ENCODE results near the gene FAM237B. TPM values are rescaled to one million over a fixed set of nuclear protein-coding genes. Genes with fewer than 3 reads are reported as not detected.
A peak's percentile ranks its signal among the peaks of the same experiment; 100 is the strongest.

Gene FAM237B
- total and polyA plus RNA-seq, 2 of the 13 experiments (the other 11 are each of a cell fraction or from before 2014, with no cell fraction given): not detected

DNA sequence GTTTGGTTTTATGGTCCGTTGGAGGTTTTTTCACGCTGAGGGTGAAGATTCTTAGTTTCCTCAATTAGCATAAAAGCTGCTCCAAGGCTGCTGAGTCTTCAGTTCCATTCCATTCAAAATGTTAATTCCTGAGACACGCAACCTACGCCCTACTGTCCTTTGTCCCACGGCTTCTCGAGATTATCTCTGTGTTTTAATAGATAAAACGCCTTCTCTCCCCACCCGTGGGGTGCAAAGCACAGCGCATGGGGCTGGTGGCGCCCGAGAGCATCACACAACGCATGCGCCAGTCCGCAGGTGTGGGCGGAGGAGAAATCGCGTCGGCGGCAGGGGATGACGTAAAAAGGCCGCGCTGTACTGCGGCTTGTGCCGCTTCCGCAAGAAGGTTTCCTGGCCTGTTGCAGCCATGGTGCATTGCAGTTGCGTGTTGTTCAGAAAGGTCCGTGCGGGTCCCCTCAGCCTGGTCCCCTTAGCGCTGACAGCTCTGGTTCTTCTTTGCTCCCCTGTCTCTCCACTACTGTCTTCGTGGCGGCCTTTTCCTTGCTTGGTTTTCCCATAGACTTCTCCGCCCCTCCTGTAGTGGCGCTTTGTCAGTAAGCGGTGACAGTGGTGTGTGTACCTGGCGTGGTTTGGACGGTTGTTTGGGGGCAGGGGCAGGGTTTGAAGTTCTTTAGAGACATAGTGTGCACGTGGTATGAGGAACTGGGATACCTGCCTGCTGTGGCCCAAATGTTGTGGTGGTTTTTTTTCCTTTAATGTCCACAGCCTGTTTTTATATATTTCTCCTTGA is 25.4 kb upstream of the FAM237B start, which contains the start of gene GTPBP10 (continued):
- TF ChIP-seq FOSL2 (CRISPR knock-in tag; IDR thresholded peaks at IDR 0.05) (peak; percentile 18; the same call in 1 of the 2 replicates), GATAD2A (CRISPR knock-in tag; IDR thresholded peaks at IDR 0.05) (peak; percentile 84), CSRNP1 (CRISPR knock-in tag; IDR thresholded peaks at IDR 0.05) (peak; percentile 88; the same call in 1 of the 2 replicates), YEATS2 (CRISPR knock-in tag; IDR thresholded peaks at IDR 0.05; ENCODE audit: borderline replicate concordance) (peak; percentile 95; the same call in 1 of the 2 replicates), BORCS8-MEF2B (CRISPR knock-in tag; IDR thresholded peaks at IDR 0.05) (peak; percentile 90), GTF3A (CRISPR knock-in tag; conservative IDR thresholded peaks at IDR 0.05) (no peak), DRAP1 (CRISPR knock-in tag; IDR thresholded peaks at IDR 0.05) (peak; percentile 70), ZNF503 (CRISPR knock-in tag; IDR thresholded peaks at IDR 0.05) (no peak), HBP1 (CRISPR knock-in tag; IDR thresholded peaks at IDR 0.05; ENCODE audit: low read depth) (no peak), MYNN (CRISPR knock-in tag; IDR thresholded peaks at IDR 0.05; ENCODE audit: low read depth) (peak; percentile 76; the same call in 1 of the 2 replicates), NFAT5 (CRISPR knock-in tag; IDR thresholded peaks at IDR 0.05) (no peak), ZBTB8A (CRISPR knock-in tag; IDR thresholded peaks at IDR 0.05; ENCODE audit: borderline replicate concordance, low read depth) (no peak), MED1 (CRISPR knock-in tag; IDR thresholded peaks at IDR 0.05) (peak; percentile 66; the same call in 1 of the 2 replicates), ZNF44 (CRISPR knock-in tag; IDR thresholded peaks at IDR 0.05) (peak; percentile 91), SUZ12 (IDR thresholded peaks at IDR 0.05; ENCODE audit: low read depth, low read length) (no peak)
- TF ChIP-seq, protein P1, sequence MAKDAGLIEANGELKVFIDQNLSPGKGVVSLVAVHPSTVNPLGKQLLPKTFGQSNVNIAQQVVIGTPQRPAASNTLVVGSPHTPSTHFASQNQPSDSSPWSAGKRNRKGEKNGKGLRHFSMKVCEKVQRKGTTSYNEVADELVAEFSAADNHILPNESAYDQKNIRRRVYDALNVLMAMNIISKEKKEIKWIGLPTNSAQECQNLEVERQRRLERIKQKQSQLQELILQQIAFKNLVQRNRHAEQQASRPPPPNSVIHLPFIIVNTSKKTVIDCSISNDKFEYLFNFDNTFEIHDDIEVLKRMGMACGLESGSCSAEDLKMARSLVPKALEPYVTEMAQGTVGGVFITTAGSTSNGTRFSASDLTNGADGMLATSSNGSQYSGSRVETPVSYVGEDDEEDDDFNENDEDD (CRISPR knock-in tag; IDR thresholded peaks at IDR 0.05; ENCODE audit: borderline replicate concordance): no peak; the same call in 1 of the 2 replicates
